ENCODE data around the gene ZFP69.
A peak's percentile ranks its signal among the peaks of the same experiment; 100 is the strongest.

The ZFP69 gene

GRCh38 chr1:40531381-40532061 is 54.4 kb downstream of the ZFP69 start, which contains the start of gene ZNF684:
Gene ZNF684, plus strand, starts transcription at chr1:40531637. Its CDS starts 1,530 bp downstream, at chr1:40533167.
- DNase-seq (ENCODE audit: low spot score) = peak; percentile 89
- in situ Hi-C loops (cut with MboI; ENCODE audit: low pct_unique_long_range_greater_than_20kb, low sequenced_read_pairs, unreplicated experiment) = no loop called here
- no peak for TF ChIP-seq CTCF (IDR thresholded peaks at IDR 0.05; ENCODE audit: extremely low read depth, insufficient read depth, missing control alignments)

- no peak for DNase-seq (ENCODE audit: low spot score)
- TF ChIP-seq CTCF (IDR thresholded peaks at IDR 0.05; ENCODE audit: extremely low read depth, insufficient read depth, missing control alignments) = no peak
- in situ Hi-C loops (cut with MboI; ENCODE audit: low pct_unique_long_range_greater_than_20kb, low sequenced_read_pairs, unreplicated experiment) = no loop called here
These were observed 54.9 kb downstream of the ZFP69 start for GRCh38 chr1:40532062-40532389.

DNA sequence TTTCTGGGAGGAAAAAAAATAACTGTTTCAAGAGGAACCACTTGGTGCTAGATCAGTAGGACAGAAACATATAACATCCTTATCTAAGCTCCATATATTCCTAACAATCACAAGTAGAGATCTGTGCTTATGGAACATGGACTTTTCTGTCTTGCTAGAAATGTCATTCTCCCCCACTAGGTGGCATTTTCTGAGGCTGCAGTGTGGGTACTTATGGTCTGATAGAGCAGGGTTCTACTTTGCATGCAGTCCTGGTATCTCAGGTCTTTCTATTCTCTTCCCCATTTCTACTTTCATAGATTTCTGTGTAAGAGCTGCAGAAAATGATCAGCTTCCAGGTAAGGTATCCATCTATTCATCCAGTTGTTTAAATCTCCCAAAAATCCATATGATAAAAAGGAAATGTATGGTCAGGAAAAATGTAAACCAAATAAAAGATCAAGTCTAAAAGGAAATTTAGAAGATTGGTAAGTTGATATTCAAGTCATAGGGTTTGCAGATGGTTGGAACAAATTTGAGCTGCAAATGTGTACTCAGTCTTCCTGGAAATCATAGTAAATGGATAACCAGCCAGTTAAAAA is 55.8 kb downstream of the ZFP69 start:
- in situ Hi-C loops (cut with MboI; ENCODE audit: low pct_unique_long_range_greater_than_20kb, low sequenced_read_pairs, unreplicated experiment) = no loop called here
- peak; percentile 52 for DNase-seq (ENCODE audit: low spot score)
- TF ChIP-seq CTCF (IDR thresholded peaks at IDR 0.05; ENCODE audit: extremely low read depth, insufficient read depth, missing control alignments) = peak; percentile 69

DNA sequence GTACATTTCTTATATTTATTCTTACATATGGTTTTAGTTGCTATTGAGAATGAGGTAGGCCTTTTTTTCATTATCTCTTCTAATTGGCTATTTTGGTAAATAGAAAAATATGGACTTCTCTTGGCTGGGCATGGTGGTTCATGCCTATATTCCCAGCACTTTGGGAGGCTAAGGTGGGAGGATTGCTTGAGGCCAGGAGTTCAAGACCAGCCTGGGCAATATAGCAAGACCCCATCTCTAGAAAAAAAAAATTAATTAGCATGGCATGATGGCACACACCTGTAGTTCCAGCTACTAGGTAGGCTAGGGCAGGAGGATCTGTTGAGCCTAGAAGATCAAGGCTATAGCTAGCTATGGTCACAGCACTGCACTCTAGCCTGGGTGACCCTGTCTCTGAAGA is 57.5 kb downstream of the ZFP69 start:
- no peak for TF ChIP-seq CTCF (IDR thresholded peaks at IDR 0.05; ENCODE audit: extremely low read depth, insufficient read depth, missing control alignments)
- in situ Hi-C loops (cut with MboI; ENCODE audit: low pct_unique_long_range_greater_than_20kb, low sequenced_read_pairs, unreplicated experiment) = no loop called here

DNA sequence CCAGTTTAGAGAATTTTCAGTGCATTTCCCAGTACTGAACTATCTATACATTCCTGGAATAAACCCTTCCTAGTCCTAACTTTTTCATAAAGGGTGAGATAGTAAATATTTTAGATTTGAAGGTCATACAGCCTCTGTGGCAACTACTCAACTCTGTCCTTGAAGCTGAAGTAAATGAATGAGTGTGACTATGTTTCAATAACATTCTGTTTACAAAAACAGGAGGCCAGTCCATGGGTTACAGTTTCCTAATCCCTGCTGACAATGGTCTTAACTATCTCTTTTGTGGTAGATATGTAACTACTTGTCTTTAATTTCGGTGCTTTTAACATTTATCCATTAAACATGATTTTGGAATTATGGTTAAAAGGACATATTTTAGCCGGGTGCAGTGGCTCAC is 58.6 kb downstream of the ZFP69 start:
- no peak for DNase-seq (ENCODE audit: low spot score)
- no peak for TF ChIP-seq CTCF (IDR thresholded peaks at IDR 0.05; ENCODE audit: extremely low read depth, insufficient read depth, missing control alignments)
- in situ Hi-C loops (cut with MboI; ENCODE audit: low pct_unique_long_range_greater_than_20kb, low sequenced_read_pairs, unreplicated experiment) = no loop called here

More for the DNA sequence above, 57.5 kb downstream of the ZFP69 start:
- DNase-seq (ENCODE audit: low spot score) = no peak

DNA sequence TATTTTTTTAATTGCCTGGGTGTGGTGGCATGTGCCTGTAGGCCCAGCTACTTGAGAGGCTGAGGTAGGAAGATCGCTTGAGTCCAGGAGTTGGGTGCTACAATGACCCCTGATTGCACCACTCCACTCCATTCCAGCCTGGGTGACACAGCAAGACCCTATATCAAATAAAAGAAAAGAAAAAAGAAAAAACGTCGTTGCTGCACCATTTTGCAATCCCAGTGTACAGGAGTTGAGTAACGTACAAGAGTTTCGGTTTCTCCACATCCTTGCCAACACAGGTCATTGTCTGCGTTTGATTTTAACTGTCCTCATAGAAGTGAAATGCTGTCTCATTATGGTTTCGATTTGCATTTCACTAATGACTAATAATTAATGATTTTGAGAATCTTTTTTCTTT is 62.2 kb downstream of the ZFP69 start:
- no peak for DNase-seq (ENCODE audit: low spot score)
- no peak for TF ChIP-seq CTCF (IDR thresholded peaks at IDR 0.05; ENCODE audit: extremely low read depth, insufficient read depth, missing control alignments)
- in situ Hi-C loops (cut with MboI; ENCODE audit: low pct_unique_long_range_greater_than_20kb, low sequenced_read_pairs, unreplicated experiment) = no loop called here
